Inferior parietal cortex (tissue), 1 donor: ENCODE measurements around the gene ADARB2.
A peak's percentile ranks its signal among the peaks of the same experiment; 100 is the strongest.

ENCODE experiments used
- DNase-seq: peaks from one replicate; pipeline ENCODE4 v3.0.0-alpha.2; 2016; ENCODE audit errors: extremely low spot score

The ADARB2 gene

DNA sequence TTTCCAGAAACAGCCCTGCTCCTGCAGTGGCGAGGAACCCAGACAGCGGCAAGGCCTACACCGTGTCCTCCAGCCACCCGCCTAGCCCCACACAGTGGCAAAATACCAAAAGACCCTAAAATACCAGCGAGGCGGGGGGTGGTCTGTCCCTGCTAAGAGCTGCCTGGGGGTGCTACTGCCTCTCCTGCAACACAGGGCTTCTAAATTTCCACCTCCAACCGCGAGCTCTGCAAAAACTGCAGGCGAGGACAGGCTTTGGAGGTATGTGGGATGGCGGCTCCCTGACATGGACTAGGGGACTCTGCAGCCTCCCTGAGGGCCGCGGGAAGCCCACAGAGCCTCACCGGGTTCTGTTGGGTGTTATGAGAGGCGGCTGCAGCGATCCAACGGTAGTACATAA lies 558.8 kb downstream of the ADARB2 start:
- no peak for DNase-seq

GRCh38 chr10:1177936-1178335 lies 559.4 kb downstream of the ADARB2 start:
- no peak for DNase-seq

DNA sequence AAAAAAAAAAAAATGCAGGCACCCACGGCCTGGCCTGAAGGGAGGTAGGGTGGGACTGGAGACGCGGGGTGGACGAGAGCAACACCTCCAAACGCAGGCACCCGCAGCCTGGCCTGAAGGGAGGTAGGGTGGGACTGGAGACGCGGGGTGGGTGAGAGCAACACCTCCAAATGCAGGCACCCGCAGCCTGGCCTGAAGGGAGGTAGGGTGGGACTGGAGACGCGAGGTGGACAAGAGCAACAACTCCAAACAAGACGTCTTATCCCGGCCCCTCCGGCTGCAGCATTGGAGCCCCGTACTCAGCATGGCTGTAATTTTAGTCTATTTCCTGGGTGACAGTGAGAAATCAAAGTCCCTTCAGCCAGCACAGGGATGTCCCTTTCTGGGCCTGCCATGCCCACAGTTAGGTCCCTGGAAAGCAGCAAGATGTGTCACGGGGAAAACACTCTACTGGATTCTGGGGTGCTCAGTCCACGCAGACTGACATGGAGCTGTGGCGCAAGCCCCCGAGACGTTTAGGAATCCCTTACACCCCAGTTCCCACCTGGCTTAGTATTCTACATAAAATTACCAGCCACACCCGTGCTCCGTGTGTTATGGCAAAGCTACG lies 561.3 kb downstream of the ADARB2 start:
- no peak for DNase-seq

- no peak for DNase-seq
These were observed 563.3 kb downstream of the ADARB2 start for GRCh38 chr10:1174022-1174421.

GRCh38 chr10:1173091-1173490 lies 564.2 kb downstream of the ADARB2 start:
- no peak for DNase-seq

DNA sequence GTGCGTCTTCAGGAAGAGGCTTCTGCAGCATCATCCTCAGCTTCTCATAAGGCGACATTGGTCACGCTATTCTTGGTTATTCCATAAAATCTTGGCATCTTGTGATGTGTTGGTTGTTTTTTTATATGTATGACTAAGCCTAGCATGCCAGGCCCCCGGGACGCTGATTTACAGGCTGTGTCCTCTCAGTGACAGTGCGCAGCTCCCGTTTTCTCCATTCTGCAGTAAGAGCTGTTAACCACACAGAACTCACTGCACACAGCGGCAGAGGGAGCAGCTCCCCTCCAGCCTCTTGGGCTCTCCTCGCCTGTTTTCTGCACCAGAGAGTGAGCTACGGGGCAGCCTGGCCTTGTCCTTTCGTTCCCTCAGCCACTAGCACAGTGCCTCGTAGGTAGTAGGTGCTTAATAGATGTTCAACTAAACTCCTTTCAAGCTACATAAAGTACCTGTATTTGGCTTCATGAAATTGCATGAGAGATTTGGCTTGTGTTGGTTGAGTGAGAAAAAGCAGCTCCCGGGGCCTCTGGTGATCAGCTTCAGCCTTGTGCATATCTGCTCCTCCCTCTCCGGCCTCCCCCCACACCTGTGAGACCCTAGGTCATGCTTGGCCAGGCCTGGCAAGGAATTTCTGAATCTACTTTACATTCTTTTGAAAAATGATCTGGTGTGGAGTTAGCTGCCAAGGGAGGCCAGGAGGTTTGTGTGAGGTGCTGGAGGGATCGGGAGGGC lies 564.9 kb downstream of the ADARB2 start:
- no peak for DNase-seq

DNA sequence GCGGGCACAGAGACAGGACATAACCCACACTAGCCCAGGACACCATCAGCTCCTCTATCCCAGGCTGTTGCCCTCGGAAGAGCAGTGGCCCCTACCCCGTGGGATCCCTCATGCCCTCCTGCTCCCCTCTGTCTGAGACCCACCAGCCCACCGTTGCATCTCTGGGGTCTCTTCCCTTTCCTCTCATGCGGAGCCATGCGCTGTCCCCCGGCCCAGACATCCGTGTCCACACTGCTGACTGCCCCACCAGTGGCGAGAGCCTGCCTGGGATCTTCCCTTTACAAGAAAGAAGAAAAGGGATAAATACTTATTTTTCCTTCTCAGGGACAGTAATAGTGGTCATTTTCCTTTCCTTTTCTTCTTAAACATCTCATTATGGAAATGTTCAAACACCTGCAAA lies 565.7 kb downstream of the ADARB2 start:
- DNase-seq: no peak

- no peak for DNase-seq
These were observed 566.1 kb downstream of the ADARB2 start for GRCh38 chr10:1171182-1171581.

- DNase-seq: no peak
These were observed 566.5 kb downstream of the ADARB2 start for GRCh38 chr10:1170867-1171180.

GRCh38 chr10:1169981-1170866 lies 567.1 kb downstream of the ADARB2 start:
- no peak for DNase-seq

DNA sequence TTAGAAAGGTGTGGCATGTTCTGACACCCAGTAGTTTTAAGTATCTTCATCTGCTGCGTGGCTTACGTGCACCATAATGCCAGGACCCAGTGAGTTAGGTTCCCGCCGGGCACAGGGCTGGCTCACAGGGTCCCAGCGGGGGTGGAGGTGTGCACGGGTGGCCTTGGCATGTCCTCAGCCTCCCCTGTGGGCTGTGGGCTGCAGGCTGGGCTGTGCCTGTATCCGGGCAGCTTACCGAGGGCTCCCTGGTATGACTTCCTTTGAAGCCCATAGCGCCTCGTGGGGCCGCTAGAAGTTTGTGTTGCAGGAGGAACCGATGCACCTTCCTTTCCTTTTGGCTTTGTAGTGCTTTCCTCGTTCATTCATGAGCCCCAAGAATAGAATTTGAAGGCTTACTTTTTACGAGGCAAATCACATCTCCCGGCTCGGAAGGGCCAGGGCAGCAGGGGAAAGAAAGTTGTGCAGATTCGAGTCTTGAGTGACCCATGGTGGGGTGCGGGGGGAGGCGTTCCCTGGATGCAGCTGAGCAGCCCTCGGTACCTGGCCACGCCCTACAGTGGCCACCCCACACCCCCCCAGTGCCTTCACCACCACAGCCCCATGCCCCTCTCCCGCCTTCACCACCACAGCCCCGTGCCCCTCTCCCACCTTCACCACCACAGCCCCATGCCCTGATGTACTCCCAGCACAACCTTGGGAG lies 568.0 kb downstream of the ADARB2 start:
- DNase-seq: no peak

DNA sequence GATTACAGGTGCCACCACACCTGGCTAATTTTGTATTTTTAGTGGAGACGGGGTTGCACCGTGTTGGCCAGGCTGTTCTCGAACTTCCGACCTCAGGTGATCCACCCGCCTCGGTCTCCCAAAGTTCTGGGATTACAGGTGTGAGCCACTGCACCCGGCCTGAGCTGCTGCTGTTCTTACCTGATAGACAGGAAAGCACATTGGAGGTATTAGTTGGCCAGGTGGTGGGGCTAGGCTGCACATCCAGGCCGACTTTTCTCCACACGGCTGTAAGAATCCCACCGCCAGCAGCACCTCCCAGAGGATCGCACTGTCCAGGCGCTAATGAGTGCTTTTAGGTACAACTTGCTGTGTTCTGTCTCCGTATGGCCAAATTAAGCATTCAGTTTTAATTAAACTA lies 568.6 kb downstream of the ADARB2 start:
- DNase-seq: no peak

DNA sequence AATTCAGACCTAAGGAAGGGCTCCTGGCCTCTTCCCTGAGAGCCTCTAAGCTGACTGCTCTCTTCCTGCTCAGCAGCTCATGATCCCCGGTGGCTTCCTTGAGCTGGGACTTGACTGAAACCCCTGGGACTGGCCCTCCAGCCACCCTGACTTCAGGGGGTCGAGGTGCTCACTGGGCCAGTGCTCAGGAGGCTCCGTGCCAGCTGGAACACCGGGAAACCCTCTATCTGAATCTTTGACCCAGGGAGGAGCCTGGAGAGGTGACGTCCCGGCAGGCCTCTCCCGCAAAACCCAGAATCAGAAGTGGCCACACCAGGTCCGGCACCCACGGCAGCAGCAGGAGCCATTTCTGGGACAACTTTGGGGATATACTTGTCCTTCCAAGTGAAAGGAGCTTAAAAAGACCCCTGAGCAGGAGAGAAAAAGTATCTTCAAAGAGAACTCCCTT lies 570.5 kb downstream of the ADARB2 start:
- no peak for DNase-seq

DNA sequence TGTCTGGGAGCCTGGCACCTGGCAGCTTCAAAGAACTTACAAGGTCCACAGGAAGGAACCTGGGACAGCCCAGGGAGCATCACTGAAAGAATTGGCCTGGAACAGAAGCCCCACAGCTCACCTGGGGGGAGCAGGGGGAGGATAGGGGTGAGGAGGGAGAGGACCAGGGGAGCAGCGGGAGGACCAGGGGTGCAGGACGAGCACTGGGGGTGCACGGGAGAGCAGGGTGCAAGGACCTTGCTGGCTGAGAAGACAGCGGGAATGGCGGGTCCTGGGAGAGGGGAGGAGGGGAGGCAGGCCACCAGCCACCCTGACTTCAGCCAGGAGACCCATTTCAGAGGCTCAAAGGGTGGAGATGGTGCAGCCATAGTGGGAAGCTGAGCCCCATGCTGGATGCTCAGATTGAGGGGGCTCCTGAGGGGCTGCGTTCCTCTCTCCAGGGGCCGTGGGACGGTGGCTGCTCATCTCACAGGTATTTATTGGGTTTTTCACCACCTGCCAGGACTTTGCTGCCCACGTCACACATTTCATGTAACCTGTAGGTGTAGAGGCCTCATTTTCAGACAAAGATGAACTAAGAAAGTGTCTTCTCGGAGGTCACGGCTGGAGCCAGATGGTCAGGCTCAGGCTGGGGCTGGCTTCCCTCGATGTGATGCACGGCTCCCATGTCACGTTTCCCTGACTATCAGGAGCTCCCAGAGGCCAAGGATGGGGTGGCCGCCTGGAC lies 571.1 kb downstream of the ADARB2 start:
- no peak for DNase-seq

GRCh38 chr10:1163831-1164230 lies 573.5 kb downstream of the ADARB2 start:
- no peak for DNase-seq

DNA sequence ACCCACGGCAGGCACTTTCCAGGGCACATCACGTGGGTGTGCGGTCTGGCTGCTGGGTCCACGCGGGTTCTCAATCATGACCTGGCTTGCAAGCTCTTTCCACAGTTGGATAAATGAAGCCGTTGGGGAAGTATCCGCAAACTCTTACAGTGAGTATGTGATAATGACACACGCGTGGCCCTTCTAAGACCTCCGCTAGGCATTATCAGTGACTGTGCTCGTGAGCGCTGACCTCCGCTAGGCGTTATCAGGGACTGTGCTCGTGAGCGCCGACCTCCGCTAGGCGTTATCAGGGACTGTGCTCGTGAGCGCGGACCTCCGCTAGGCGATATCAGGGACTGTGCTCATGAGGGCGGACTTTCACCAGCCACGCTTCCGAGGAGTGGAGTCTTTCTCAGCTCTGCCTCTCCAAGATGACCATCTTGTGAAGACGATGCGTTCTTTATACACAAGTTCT lies 574.1 kb downstream of the ADARB2 start:
- DNase-seq: no peak

- DNase-seq: no peak
These were observed 574.7 kb downstream of the ADARB2 start for GRCh38 chr10:1162481-1163203.

DNA sequence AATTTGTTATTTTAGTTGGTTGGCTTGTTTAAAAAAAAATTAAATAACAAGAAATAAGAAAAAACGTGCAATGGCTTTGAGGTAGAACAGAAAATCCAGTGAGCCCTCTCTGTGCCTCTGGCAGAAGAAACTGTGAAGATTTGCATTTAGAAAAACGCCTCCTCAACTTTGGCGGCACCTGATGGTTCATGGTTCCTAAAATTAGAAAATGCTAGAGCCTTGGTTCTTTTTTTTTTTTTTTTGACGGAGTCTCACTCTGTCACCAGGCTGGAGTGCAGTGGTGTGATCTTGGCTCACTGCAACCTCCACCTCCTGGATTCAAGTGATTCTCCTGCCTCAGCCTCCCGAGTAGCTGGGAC lies 576.0 kb downstream of the ADARB2 start:
- peak; percentile 38 for DNase-seq

DNA sequence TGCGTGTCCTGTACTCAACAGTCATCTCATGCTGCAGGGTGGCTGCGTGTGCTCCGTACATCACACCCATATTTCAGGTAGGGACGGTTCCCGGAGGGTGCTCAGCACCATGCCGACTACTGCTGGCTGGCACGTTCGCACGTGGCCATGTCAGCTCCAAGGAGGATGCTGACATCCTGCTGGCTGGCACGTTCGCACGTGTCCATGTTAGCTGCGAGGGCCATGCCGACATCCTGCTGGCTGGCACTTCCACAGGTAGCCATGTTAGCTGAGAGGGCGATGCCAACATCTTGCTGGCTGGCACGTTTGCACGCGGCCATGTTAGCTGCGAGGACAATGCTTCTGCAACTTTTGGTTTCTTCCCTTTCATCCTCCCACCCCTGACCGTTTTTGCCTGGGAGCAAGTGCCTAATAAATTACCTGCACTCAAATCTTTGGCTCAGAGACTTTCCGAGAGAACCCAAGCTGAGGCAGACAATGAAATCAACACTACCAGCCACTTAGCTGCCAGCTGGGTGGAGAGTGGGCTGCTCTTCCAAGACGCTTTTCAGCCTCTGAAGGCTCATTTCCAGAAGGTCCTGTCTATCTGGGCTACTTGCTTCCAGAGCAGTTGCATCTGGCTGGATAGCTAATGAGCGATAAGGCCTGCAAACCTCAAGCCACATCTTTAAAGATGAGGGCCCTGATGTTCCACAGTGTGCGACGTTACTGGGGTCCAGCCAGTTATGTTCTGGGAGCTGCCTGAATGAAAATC lies 576.6 kb downstream of the ADARB2 start:
- no peak for DNase-seq
